ENCODE results near the gene INTS3.
"Not testable (repeated sequence)": the region's sequence is repeated elsewhere in the genome, so short reads cannot be mapped to it uniquely, and the experiment has no call there.

The INTS3 gene

DNA sequence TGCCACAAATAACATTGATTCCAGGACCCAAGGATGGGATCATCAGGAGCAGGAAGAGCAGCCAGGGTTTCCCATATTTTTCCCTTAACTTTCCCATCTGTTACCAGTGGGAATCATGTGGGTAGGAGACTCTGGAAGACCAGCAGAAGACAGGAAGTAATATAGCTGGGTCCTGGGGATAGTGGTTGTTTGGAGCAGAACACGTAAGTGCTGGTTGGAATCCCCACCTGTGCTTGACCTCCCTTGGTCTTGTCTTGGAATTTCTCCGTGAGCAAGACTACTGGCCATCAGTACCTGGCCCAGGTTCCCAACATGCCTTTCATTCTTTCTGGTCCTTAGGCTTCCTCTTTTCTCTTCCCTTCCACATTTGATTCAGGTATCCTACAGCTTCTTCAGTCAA lies 26.4 kb downstream of the INTS3 start:
- TF ChIP-seq, protein P1, sequence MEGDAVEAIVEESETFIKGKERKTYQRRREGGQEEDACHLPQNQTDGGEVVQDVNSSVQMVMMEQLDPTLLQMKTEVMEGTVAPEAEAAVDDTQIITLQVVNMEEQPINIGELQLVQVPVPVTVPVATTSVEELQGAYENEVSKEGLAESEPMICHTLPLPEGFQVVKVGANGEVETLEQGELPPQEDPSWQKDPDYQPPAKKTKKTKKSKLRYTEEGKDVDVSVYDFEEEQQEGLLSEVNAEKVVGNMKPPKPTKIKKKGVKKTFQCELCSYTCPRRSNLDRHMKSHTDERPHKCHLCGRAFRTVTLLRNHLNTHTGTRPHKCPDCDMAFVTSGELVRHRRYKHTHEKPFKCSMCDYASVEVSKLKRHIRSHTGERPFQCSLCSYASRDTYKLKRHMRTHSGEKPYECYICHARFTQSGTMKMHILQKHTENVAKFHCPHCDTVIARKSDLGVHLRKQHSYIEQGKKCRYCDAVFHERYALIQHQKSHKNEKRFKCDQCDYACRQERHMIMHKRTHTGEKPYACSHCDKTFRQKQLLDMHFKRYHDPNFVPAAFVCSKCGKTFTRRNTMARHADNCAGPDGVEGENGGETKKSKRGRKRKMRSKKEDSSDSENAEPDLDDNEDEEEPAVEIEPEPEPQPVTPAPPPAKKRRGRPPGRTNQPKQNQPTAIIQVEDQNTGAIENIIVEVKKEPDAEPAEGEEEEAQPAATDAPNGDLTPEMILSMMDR (conservative IDR thresholded peaks at IDR 0.05; ENCODE audit: low read depth) = no peak
- DNase-seq (ENCODE audit: low spot score) = no peak
- ChIA-PET CTCF (interaction anchor here (0.6 to 0.7 kb wide), 2 partner anchors 95 to 551 kb away, joined by 3 read pairs; no protein-coding TSS in a partner anchor), POLR2A (ENCODE audit: low non-redundant PET) (no interaction called here)
- no peak overlapping the region for H3K27ac ChIP-seq

DNA sequence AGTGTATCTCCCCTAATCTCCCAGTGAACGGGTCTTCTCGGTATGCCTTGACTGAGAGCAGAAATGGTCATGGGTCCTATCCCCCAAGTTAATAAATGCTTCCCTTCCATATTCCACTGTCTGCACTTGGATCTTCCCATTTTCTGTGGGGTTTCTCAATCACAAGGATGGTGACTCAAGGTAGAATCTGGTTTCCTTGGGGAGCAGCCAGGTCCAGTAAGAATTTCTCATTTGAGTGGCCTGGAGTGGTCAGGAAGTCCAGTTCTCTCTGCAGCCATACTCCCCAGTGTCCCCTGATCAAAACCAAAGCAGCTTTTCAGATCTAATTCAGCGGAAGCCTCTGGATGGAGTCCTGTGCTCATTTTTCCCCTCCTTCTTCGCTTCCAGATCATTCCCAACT lies 32.6 kb downstream of the INTS3 start:
- ChIA-PET CTCF (no interaction called here), POLR2A (ENCODE audit: low non-redundant PET) (no interaction called here)
- no peak for DNase-seq (ENCODE audit: low spot score)
- H3K27ac ChIP-seq = no peak overlapping the region
- TF ChIP-seq, protein P1 (conservative IDR thresholded peaks at IDR 0.05; ENCODE audit: low read depth) = no peak

DNA sequence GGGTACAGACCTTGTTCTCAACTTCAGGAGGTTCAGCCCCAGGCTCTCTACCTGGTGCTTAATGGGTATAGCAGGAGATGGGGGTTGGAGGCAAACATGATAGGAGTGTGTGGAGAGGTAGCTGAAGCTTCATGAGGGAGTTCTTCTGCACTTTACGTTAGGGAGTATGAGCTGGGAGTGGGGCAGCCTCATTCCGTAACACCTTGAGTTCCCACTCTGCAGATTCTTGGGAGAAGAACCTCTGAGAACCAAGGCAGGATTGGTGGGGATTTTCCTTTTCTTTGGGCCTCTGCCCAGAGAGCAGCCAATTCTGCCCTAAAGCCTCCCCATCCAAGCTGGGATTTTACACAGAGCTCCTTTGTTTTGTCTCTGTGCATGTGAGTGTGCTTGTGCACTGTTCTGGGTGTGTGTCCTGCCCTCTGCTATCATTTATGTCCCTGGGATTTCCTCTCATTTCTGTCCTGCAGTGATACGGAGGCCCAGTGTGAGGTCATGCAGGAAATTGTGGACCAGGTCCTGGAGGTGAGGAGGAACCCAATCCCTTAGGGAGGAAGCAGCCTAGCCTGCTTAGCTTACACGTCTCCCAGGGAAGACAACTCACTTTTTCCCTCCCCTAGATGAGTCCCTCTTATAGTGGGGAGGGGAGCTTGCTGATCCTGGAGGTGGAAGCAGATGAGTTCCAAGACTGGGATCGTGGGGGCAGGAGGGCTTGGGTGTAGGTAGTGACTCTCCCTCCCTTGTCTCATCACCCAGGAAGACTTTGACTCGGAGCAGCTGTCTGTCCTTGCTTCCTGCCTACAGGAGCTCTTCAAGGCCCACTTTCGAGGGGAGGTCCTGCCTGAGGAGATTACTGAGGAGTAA lies 35.7 kb downstream of the INTS3 start:
- no peak for DNase-seq (ENCODE audit: low spot score)
- TF ChIP-seq, protein P1 (conservative IDR thresholded peaks at IDR 0.05; ENCODE audit: low read depth) = no peak
- peak overlapping the region; percentile 17; the same call in 1 of the 2 replicates for H3K27ac ChIP-seq
- CTCF ChIA-PET = no interaction called here
- POLR2A ChIA-PET (ENCODE audit: low non-redundant PET) = interaction anchor here (0.6 kb wide), 2 partner anchors 18 to 20 kb away, joined by 4 read pairs; no protein-coding TSS in a partner anchor

DNA sequence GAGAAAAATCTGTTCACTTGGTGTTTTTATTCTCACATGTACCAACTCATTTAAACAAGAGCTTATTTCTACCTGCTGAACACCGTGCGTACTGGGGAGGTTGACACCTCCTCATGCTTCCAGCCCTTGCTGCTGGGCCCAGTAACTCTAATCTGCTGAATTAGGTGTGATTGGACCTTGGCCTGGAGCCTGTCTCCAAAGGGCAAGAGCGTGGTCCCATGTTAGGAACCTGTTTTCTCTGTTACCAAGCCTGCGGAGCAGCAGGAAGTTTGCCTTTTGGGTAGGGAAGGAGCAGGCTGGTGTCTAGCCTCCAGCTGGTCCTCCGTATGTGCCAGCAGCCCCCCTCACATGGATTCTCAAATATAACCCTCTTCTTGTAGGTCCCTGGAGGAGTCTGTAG lies 36.5 kb downstream of the INTS3 start:
- H3K27ac ChIP-seq = peak overlapping the region; percentile 17; the same call in 1 of the 2 replicates
- ChIA-PET POLR2A (ENCODE audit: low non-redundant PET) (interaction anchor here (0.6 kb wide), 1 partner anchor 19 kb away, joined by 4 read pairs; no protein-coding TSS in a partner anchor), CTCF (no interaction called here)
- DNase-seq (ENCODE audit: low spot score) = no peak
- TF ChIP-seq, protein P1 (conservative IDR thresholded peaks at IDR 0.05; ENCODE audit: low read depth) = no peak

DNA sequence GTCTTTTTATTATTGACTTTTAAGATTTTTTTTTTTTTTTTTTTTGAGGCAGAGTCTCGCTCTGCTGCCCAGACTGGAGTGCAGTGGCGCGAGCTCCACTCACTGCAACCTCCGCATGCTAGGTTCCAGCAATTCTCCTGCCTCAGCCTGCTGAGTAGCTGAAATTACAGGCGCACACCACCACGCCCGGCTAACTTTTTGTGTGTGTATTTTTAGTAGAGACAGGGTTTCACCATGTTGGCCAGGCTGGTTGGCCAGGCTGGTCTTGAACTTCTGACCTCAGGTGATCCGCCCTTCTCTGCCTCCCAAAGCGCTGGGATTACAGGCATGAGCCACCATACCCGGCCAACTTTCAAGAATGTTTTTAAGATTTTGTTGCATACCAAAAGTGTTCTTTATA lies 38.8 kb downstream of the INTS3 start:
- H3K27ac ChIP-seq; POLR2A ChIA-PET (ENCODE audit: low non-redundant PET); DNase-seq (ENCODE audit: low spot score): not testable (repeated sequence)
- CTCF ChIA-PET = interaction anchor here (0.6 kb wide), 1 partner anchor 249 kb away, joined by 6 read pairs; no protein-coding TSS in a partner anchor

DNA sequence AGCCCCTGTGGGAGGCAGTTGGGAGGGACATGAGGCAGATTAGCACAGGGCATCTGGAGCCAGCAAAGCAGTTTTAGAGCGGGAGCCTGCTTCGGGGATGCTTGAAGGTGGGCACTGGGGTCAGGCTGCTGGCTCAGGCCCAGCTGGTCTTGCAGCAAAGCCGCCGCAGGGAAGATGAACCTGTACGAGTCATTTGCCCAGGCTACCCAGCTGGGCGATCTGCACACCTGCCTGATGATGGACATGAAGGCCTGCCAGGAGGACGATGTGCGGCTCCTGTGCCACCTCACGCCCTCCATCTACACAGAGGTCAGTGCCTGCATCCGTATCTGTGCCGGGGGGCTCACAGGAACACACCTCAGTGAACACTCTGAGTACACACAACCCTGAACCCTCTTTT lies 39.7 kb downstream of the INTS3 start:
- no peak overlapping the region for H3K27ac ChIP-seq
- DNase-seq (ENCODE audit: low spot score) = no peak
- TF ChIP-seq, protein P1 (conservative IDR thresholded peaks at IDR 0.05; ENCODE audit: low read depth) = no peak
- ChIA-PET CTCF (interaction anchor here (0.6 kb wide), 1 partner anchor 248 kb away, joined by 6 read pairs; no protein-coding TSS in a partner anchor), POLR2A (ENCODE audit: low non-redundant PET) (interaction anchor here (0.5 kb wide), 1 partner anchor 13 kb away, joined by 3 read pairs; no protein-coding TSS in a partner anchor)
